HCT116 (cell line): Measurements from ENCODE around the gene TMEM235. TPM values are rescaled to one million over a fixed set of nuclear protein-coding genes. Genes with fewer than 3 reads are reported as not detected.

Source experiments
- ATAC-seq: fragments of 200-7000 bp; cut with Tn5 transposase; 2 replicates; pipeline ENCODE4 v1.9.1; 2020; ENCODE audit warnings: mild to moderate bottlenecking, moderate library complexity
- BruUV-seq: library from RNA; stranded (reverse); fragments of 400-500 nt; replicated peaks from 2 replicates; lab custom pipeline; 2021; lab: Mats Ljungman, UMichigan
- CTCF ChIA-PET: fragments of 300-600 bp; sonication (Branson Sonifier 250); formaldehyde crosslinking; loops from one replicate; lab custom pipeline; 2021; ENCODE audit warnings: antibody characterized with exemption; lab: Charles Lee
- POLR2A ChIA-PET: fragments of 300-600, 350-600 bp; sonication (Branson Sonifier 250); formaldehyde crosslinking; loops from one replicate; lab custom pipeline; 2021; ENCODE audit warnings: antibody characterized with exemption; lab: Charles Lee
- RAD21 ChIA-PET, 2 experiments: fragments of 300-600 bp; sonication (Branson Sonifier 250); formaldehyde crosslinking; loops; one replicate each; lab custom pipeline; 2023; ENCODE audit warnings: low total read pairs in 2 of 2; ENCODE audit not compliant: uncharacterized antibody in 2 of 2, unreplicated experiment in 2 of 2, low non-redundant PET in 1 of 2; lab: Charles Lee
- DNase-seq: peaks from one replicate; pipeline ENCODE4 v3.0.0-alpha.2; 2010; ENCODE audit warnings: low read depth, low spot score
- H2AFZ ChIP-seq: fragments of 200-600 bp; shearing (Covaris generic), sonication (generic); 2 replicates; pipeline ENCODE4 v1.6.1; 2017; ENCODE audit warnings: low read depth, mixed run types, mixed read lengths, antibody characterized with exemption, low read length; ENCODE audit not compliant: poor library complexity, severe bottlenecking
- H3K27ac ChIP-seq: 2 replicates; pipeline ENCODE4 v1.5.1; 2012; ENCODE audit warnings: low read depth, low read length
- H3K27me3 ChIP-seq: fragments of 200-600 bp; sonication (generic); 2 replicates; pipeline ENCODE4 v1.6.1; 2016; ENCODE audit warnings: mixed run types, low read length, mixed read lengths; ENCODE audit not compliant: insufficient read depth
- H3K36me3 ChIP-seq, 2 experiments: fragments of 200-500 bp in 1 of 2; fragments of 200-600 bp in 1 of 2; sonication (Bioruptor generic) in 1 of 2; sonication (generic) in 1 of 2; 2 replicates each; pipeline versions ENCODE4 v1.5.1 to v1.6.1; 2014 to 2016; ENCODE audit warnings: low read length in 2 of 2, inconsistent platforms in 1 of 2, mixed read lengths in 1 of 2, mixed run types in 1 of 2; ENCODE audit not compliant: insufficient read depth in 2 of 2, control insufficient read depth in 1 of 2
- H3K4me1 ChIP-seq, 2 experiments: fragments of 200-600 bp in 1 of 2; sonication (generic) in 1 of 2; 2 replicates each; pipeline versions ENCODE4 v1.5.1 to v1.6.1; 2012 to 2017; ENCODE audit warnings: low read length in 2 of 2, inconsistent platforms in 1 of 2, mild to moderate bottlenecking in 1 of 2, mixed read lengths in 1 of 2, mixed run types in 1 of 2, moderate library complexity in 1 of 2; ENCODE audit not compliant: insufficient read depth in 2 of 2, control insufficient read depth in 1 of 2
- H3K4me2 ChIP-seq: fragments of 200-600 bp; sonication (generic); 2 replicates; pipeline ENCODE4 v1.6.1; 2017; ENCODE audit warnings: mixed run types, low read length, mixed read lengths
- H3K4me3 ChIP-seq, 2 experiments: fragments of 200-600 bp in 1 of 2; sonication (generic) in 1 of 2; replicated peaks in 1 of 2; 2 replicates each; pipeline ENCODE4 v1.5.1; 2011 to 2016; ENCODE audit warnings: low read length in 2 of 2, control low read depth in 1 of 2, low read depth in 1 of 2, mild to moderate bottlenecking in 1 of 2, mixed read lengths in 1 of 2, mixed run types in 1 of 2
- H3K79me2 ChIP-seq: fragments of 200-600 bp; sonication (generic); 2 replicates; pipeline ENCODE4 v1.6.1; 2017; ENCODE audit warnings: mild to moderate bottlenecking, mixed run types, low read length, moderate library complexity, mixed read lengths; ENCODE audit not compliant: insufficient read depth
- H3K9ac ChIP-seq: fragments of 200-600 bp; sonication (generic); 2 replicates; pipeline ENCODE4 v1.6.1; 2016; ENCODE audit warnings: low read length, mixed read lengths
- H3K9me2 ChIP-seq: fragments of 200-600 bp; sonication (generic), shearing (Covaris generic); 2 replicates; pipeline ENCODE4 v1.6.1; 2017; ENCODE audit warnings: mixed run types, mild to moderate bottlenecking, moderate library complexity; ENCODE audit not compliant: insufficient read depth
- H3K9me3 ChIP-seq, 2 experiments: fragments of 200-500 bp in 1 of 2; fragments of 200-600 bp in 1 of 2; sonication (Bioruptor generic) in 1 of 2; sonication (generic) in 1 of 2; 2 replicates each; pipeline ENCODE4 v1.6.1; 2014 to 2017; ENCODE audit warnings: low read length in 2 of 2, mixed read lengths in 2 of 2, inconsistent platforms in 1 of 2, low read depth in 1 of 2, mild to moderate bottlenecking in 1 of 2, mixed run types in 1 of 2, moderate library complexity in 1 of 2; ENCODE audit not compliant: control insufficient read depth in 1 of 2, insufficient read depth in 1 of 2
- H4K20me1 ChIP-seq: fragments of 200-600 bp; sonication (generic), shearing (Covaris generic); 2 replicates; pipeline ENCODE4 v1.6.1; 2017; ENCODE audit warnings: mixed run types, mild to moderate bottlenecking, moderate library complexity; ENCODE audit not compliant: insufficient read depth
- CEBPB ChIP-seq: IDR thresholded peaks from 2 replicates; pipeline ENCODE4 v1.6.1; 2012; ENCODE audit warnings: low read depth
- ELF1 ChIP-seq: IDR thresholded peaks from 2 replicates; pipeline ENCODE4 v1.6.1; 2012; ENCODE audit warnings: low read depth, borderline replicate concordance
- EZH2 ChIP-seq: fragments of 200-600 bp; sonication (generic); IDR thresholded peaks from 2 replicates; pipeline ENCODE4 v1.6.1; 2017; ENCODE audit warnings: antibody characterized with exemption, mixed run types
- FOSL1 ChIP-seq: IDR thresholded peaks from 2 replicates; pipeline ENCODE4 v1.6.1; 2012; ENCODE audit warnings: low read depth
- JUND ChIP-seq: IDR thresholded peaks from 2 replicates; pipeline ENCODE4 v1.6.1; 2012
- POLR2AphosphoS5 ChIP-seq: IDR thresholded peaks from 2 replicates; pipeline ENCODE4 v1.6.1; 2011; ENCODE audit warnings: mild to moderate bottlenecking, low read depth, low read length, moderate library complexity
- SP1 ChIP-seq: IDR thresholded peaks from 2 replicates; pipeline ENCODE4 v1.6.1; 2012; ENCODE audit warnings: low read depth
- SRF ChIP-seq: IDR thresholded peaks from 2 replicates; pipeline ENCODE4 v1.6.1; 2012; ENCODE audit warnings: low read depth
- TCF7L2 ChIP-seq: IDR thresholded peaks from 2 replicates; pipeline ENCODE4 v1.7.0; 2011; ENCODE audit warnings: borderline replicate concordance, inconsistent platforms; ENCODE audit not compliant: insufficient read depth, insufficient read length; ENCODE audit errors: extremely low read depth
- YY1 ChIP-seq: IDR thresholded peaks from 2 replicates; pipeline ENCODE4 v1.6.1; 2011; ENCODE audit warnings: low read length, low read depth, moderate library complexity, mild to moderate bottlenecking; ENCODE audit not compliant: insufficient replicate concordance; ENCODE audit errors: extremely low read depth
- ZNF274 ChIP-seq: fragments of 200-500 bp; sonication (Bioruptor generic); IDR thresholded peaks from 2 replicates; pipeline ENCODE4 v1.6.1; 2014; ENCODE audit warnings: mild to moderate bottlenecking, low read depth, low read length, inconsistent platforms
- intact Hi-C: fragments of 100-400 bp; cut with micrococcal nuclease; formaldehyde crosslinking; loops from 2 replicates; pipeline ENCODE4 v1.10.0; 2022
- total RNA-seq: library from RNA; stranded (reverse); gene quantifications from one replicate; pipeline ENCODE4 v1.2.1, GENCODE V29; 2021; ENCODE audit not compliant: unreplicated experiment
- TF ChIP-seq, protein P1 (sequence below), 3 experiments: fragments of 200-600 bp in 1 of 3; sonication (generic) in 1 of 3; IDR thresholded peaks in 2 of 3; conservative IDR thresholded peaks in 1 of 3; 2 replicates each; pipeline ENCODE4 v1.5.1; 2012 to 2017; ENCODE audit warnings: low read depth in 2 of 3, low read length in 2 of 3, antibody characterized with exemption in 1 of 3, borderline replicate concordance in 1 of 3, control low read depth in 1 of 3, mild to moderate bottlenecking in 1 of 3, mixed read lengths in 1 of 3, mixed run types in 1 of 3, moderate library complexity in 1 of 3; ENCODE audit not compliant: insufficient read depth in 1 of 3
- TF ChIP-seq, protein P2 (sequence below): IDR thresholded peaks from 2 replicates; pipeline ENCODE4 v1.6.1; 2011; ENCODE audit warnings: mild to moderate bottlenecking, low read length, moderate library complexity; ENCODE audit not compliant: insufficient replicate concordance; ENCODE audit errors: extremely low read depth
- TF ChIP-seq, protein P3 (sequence below): IDR thresholded peaks from 2 replicates; pipeline ENCODE4 v1.6.1; 2012
- TF ChIP-seq, protein P4 (sequence below): IDR thresholded peaks from 2 replicates; pipeline ENCODE4 v1.6.1; 2012; ENCODE audit warnings: low read depth

The TMEM235 gene
- total RNA-seq, 1 experiment from 2014 or later, result not detected

DNA sequence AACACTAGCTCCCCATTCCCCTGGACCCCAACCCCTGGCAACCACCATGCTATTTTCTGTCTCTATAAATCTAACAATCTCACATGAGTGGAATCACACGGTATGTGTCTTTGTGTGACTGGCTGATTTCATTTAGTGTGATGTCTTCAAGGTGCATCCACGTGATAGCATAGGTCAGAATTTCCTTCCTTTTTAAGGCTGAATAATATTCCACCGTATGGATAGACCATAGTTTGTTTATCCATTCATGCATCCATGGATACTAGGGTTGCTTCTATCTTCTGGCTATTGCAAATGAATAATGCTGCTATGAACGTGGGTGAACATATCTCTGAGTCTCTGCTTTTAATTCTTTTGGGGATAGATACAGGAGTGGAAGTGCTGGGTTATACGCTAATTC lies 43.9 kb downstream of the TMEM235 start:
- Histone ChIP-seq H3K4me1 (peaks cover 0 to 8% of the 10 kb centered on the region in 2 experiments; a peak in 1 of 4 replicates), H3K27me3 (no peaks in the 10 kb centered on the region), H3K79me2 (no peaks in the 10 kb centered on the region), H4K20me1 (no peaks in the 10 kb centered on the region), H3K36me3 (no peaks in the 10 kb centered on the region), H3K9me3 (peaks cover 0 to 4% of the 10 kb centered on the region in 2 experiments; a peak in 1 of 4 replicates), H2AFZ (no peak overlapping the region), H3K4me2 (no peak overlapping the region), H3K9ac (no peak overlapping the region), H3K27ac (no peak overlapping the region), H3K4me3 (no peak overlapping the region), H3K9me2 (no peaks in the 10 kb centered on the region)
- POLR2A ChIA-PET, result no interaction called here
- no TSS peak for BruUV-seq
- no peak for DNase-seq
- no peak for ATAC-seq
- CTCF ChIA-PET, result no interaction called here
- intact Hi-C loops, result no loop called here
- RAD21 ChIA-PET, result no interaction called here
- TF ChIP-seq, protein P1, sequence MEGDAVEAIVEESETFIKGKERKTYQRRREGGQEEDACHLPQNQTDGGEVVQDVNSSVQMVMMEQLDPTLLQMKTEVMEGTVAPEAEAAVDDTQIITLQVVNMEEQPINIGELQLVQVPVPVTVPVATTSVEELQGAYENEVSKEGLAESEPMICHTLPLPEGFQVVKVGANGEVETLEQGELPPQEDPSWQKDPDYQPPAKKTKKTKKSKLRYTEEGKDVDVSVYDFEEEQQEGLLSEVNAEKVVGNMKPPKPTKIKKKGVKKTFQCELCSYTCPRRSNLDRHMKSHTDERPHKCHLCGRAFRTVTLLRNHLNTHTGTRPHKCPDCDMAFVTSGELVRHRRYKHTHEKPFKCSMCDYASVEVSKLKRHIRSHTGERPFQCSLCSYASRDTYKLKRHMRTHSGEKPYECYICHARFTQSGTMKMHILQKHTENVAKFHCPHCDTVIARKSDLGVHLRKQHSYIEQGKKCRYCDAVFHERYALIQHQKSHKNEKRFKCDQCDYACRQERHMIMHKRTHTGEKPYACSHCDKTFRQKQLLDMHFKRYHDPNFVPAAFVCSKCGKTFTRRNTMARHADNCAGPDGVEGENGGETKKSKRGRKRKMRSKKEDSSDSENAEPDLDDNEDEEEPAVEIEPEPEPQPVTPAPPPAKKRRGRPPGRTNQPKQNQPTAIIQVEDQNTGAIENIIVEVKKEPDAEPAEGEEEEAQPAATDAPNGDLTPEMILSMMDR (IDR thresholded peaks at IDR 0.05 in 2 of 3, conservative IDR thresholded peaks at IDR 0.05 in 1 of 3; ENCODE audit: borderline replicate concordance in 1 of 3, insufficient read depth in 1 of 3, low read depth in 2 of 3, low read length in 2 of 3), result no peak
- TF ChIP-seq, protein P2, sequence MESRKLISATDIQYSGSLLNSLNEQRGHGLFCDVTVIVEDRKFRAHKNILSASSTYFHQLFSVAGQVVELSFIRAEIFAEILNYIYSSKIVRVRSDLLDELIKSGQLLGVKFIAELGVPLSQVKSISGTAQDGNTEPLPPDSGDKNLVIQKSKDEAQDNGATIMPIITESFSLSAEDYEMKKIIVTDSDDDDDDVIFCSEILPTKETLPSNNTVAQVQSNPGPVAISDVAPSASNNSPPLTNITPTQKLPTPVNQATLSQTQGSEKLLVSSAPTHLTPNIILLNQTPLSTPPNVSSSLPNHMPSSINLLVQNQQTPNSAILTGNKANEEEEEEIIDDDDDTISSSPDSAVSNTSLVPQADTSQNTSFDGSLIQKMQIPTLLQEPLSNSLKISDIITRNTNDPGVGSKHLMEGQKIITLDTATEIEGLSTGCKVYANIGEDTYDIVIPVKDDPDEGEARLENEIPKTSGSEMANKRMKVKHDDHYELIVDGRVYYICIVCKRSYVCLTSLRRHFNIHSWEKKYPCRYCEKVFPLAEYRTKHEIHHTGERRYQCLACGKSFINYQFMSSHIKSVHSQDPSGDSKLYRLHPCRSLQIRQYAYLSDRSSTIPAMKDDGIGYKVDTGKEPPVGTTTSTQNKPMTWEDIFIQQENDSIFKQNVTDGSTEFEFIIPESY, result no peak
- TF ChIP-seq ELF1 (no peak), ZNF274 (no peak), SRF (no peak), EZH2 (no peak), SP1 (no peak), CEBPB (no peak), TCF7L2 (no peak), FOSL1 (no peak), YY1 (no peak), JUND (no peak), POLR2AphosphoS5 (no peak)
- TF ChIP-seq, protein P3, sequence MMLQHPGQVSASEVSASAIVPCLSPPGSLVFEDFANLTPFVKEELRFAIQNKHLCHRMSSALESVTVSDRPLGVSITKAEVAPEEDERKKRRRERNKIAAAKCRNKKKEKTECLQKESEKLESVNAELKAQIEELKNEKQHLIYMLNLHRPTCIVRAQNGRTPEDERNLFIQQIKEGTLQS, result no peak
- TF ChIP-seq, protein P4, sequence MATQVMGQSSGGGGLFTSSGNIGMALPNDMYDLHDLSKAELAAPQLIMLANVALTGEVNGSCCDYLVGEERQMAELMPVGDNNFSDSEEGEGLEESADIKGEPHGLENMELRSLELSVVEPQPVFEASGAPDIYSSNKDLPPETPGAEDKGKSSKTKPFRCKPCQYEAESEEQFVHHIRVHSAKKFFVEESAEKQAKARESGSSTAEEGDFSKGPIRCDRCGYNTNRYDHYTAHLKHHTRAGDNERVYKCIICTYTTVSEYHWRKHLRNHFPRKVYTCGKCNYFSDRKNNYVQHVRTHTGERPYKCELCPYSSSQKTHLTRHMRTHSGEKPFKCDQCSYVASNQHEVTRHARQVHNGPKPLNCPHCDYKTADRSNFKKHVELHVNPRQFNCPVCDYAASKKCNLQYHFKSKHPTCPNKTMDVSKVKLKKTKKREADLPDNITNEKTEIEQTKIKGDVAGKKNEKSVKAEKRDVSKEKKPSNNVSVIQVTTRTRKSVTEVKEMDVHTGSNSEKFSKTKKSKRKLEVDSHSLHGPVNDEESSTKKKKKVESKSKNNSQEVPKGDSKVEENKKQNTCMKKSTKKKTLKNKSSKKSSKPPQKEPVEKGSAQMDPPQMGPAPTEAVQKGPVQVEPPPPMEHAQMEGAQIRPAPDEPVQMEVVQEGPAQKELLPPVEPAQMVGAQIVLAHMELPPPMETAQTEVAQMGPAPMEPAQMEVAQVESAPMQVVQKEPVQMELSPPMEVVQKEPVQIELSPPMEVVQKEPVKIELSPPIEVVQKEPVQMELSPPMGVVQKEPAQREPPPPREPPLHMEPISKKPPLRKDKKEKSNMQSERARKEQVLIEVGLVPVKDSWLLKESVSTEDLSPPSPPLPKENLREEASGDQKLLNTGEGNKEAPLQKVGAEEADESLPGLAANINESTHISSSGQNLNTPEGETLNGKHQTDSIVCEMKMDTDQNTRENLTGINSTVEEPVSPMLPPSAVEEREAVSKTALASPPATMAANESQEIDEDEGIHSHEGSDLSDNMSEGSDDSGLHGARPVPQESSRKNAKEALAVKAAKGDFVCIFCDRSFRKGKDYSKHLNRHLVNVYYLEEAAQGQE, result no peak
